Activated T-helper 2 cell treated with anti-CD3 and anti-CD28 coated beads, Interferon-gamma antibody, Interleukin-2, Interleukin-4, amounts not matched to agents 10 μg/mL and 5 μg/mL and 100 μg/mL, durations not matched to agents 14 hours and 24 hours and 36 hours (primary cell): Measurements from ENCODE around the gene FIZ1. TPM values are rescaled to one million over a fixed set of nuclear protein-coding genes. Genes with fewer than 3 reads are reported as not detected.
"Not testable (repeated sequence)": the region's sequence is repeated elsewhere in the genome, so short reads cannot be mapped to it uniquely, and the experiment has no call there.

Experiments used
- DNase-seq: peaks from one replicate; pipeline ENCODE4 v3.0.0; 2021; ENCODE audit warnings: low spot score
- H3K27ac Mint-ChIP-seq: one replicate; pipeline ENCODE4 v1.8.0; 2021; ENCODE audit warnings: mixed read lengths
- H3K27me3 Mint-ChIP-seq: one replicate; pipeline ENCODE4 v1.8.0; 2021; ENCODE audit warnings: low read depth, mixed read lengths
- H3K36me3 Mint-ChIP-seq: one replicate; pipeline ENCODE4 v1.8.0; 2021; ENCODE audit warnings: low read depth, mixed read lengths
- H3K4me1 Mint-ChIP-seq: one replicate; pipeline ENCODE4 v1.8.0; 2021; ENCODE audit warnings: low read depth, mixed read lengths
- H3K4me3 Mint-ChIP-seq: one replicate; pipeline ENCODE4 v1.8.0; 2021; ENCODE audit warnings: low read depth, mild to moderate bottlenecking, moderate library complexity, mixed read lengths
- H3K9me3 Mint-ChIP-seq: one replicate; pipeline ENCODE4 v1.8.0; 2021; ENCODE audit warnings: mixed read lengths
- intact Hi-C: fragments of 100-400 bp; cut with micrococcal nuclease; formaldehyde crosslinking; loops from one replicate; pipeline ENCODE4 v1.15.1; 2023
- total RNA-seq: library from RNA; stranded (reverse); gene quantifications from 2 replicates; pipeline ENCODE4 v1.2.3, GENCODE V29; 2022

FIZ1 gene
- total RNA-seq, 1 donor from 2014 or later, result 18.9 TPM

DNA sequence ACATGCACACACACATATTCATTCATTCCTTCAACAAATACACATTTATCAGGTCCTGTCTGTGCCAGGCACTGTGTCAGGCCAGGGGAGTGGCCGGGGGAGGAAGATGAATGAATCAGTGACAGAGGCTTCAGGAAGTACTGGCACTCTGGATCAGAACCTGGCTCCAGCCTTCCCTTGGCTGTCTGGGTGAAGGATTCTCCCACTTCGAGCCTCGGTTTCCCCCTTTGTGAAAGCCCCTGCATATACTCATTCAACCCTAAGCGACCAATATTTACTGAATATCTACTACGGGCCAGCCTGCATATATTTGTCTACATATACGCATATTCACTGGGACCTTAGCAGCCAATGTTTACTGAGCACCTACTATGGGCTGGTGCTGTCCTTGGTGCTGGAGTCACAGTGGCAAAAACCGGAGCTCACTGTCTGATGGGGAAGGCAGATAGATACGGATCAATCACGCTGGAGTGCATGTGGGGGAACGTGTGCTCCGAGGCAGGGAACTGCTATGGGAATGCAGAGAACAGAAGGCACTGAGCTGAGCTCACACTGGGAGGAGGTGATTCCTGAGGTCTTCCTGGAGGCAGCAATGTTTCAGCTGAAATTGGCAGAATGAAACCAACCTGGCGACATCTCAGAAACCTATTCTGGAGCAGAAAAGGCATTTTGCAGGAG lies 18.0 kb downstream of the FIZ1 start:
- DNase-seq, result no peak
- H3K27me3 Mint-ChIP-seq, result peaks cover 8% of the 10 kb centered on the region
- no peak overlapping the region for H3K27ac Mint-ChIP-seq
- H3K36me3 Mint-ChIP-seq, result peaks cover 16% of the 10 kb centered on the region
- peaks cover 22% of the 10 kb centered on the region for H3K4me1 Mint-ChIP-seq
- no peaks in the 10 kb centered on the region for H3K9me3 Mint-ChIP-seq
- peak overlapping the region; percentile 88 for H3K4me3 Mint-ChIP-seq
- intact Hi-C loops, result no loop called here

DNA sequence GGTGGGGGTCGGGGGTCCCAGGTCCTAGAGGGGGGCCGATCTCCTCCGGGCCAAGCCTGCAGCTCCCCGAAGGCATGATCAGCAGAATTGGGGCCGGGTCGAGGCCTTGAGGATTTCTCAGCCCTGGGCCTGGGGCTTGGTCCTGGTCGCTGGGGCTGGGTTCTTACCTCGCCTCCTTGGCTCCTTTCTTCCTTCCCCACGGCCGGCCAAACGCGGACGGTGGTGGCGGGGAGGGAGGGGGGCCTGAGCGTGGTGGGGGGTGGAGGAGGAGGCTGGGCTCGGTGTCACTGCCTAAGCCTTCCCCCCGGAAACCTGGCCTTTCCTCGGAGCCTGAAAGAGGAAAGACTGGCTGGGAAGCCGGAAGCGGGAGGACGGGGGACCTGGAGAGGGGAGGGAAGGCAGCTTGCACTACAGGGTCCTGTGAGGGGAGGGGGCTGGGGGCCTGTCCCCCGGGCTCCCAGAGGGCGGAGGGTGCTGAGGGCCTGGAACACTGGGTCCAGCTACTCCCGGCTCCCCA lies 18.6 kb downstream of the FIZ1 start, which contains the start of gene ZNF579:
Gene ZNF579 (minus strand): TSS at position 221 of the 517 bp plus-strand sequence. CDS start 1,209 bp downstream, outside the sequence.
- Mint-ChIP-seq H3K27ac (peak within 1 kb of the TSS; percentile 81), H3K4me1 (peaks cover 19% of the 10 kb centered on the region), H3K36me3 (peaks cover 16% of the 10 kb centered on the region), H3K27me3 (peaks cover 7% of the 10 kb centered on the region), H3K9me3 (no peaks in the 10 kb centered on the region), H3K4me3 (peak within 1 kb of the TSS; percentile 88)
- peak; percentile 68 for DNase-seq
- intact Hi-C loops, result loop anchor here (1.0 kb wide), 2 partner anchors 19 to 25 kb away; partner anchors contain the start of genes FIZ1 and ZNF865

DNA sequence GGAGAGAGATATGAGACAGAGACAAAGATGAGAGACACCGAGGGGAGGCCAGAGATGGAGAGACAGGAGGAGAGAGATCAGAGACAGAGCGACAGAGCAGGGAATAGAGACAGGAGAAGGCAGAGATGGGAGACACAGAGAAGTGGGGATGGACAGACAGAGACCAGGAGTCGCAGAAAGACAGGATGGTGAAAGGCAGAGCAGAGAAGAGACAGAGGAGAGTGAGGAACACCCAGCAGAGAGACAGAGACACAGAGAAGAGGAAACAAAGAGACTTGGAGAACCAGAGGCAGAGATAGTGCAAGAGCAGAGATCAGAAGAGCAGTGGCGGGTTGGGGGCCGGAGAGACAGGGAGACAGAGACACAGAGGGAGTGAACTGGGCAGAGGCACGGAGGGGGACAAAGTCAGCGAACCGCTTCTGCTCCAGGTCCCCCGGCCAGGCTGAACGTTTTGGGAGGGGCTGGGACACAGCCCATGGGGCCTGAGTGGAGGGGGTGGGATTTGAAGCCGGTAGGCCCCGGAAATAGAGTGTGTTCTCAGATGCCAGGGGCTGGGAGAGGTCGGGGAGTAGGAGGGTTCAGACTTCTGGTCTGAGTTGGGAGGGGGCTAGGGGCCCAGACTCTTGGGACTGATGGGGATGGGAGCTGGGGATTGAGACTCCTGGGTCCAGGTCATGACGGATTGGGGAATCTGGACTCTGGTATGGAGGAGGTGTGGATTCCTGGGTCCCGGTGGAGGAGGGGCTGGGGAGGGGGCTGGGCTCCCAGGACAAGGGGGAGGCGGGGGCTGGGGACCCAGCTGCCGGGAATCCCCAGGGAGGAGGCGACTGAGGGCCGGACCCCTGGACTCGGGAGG lies 19.3 kb downstream of the FIZ1 start:
- peaks cover 15% of the 10 kb centered on the region for H3K4me1 Mint-ChIP-seq
- intact Hi-C loops, result loop anchor here (1.0 kb wide), 2 partner anchors 19 to 25 kb away; partner anchors contain the start of genes FIZ1 and ZNF865
- no peaks in the 10 kb centered on the region for H3K9me3 Mint-ChIP-seq
- peak overlapping the region; percentile 81 for H3K27ac Mint-ChIP-seq
- DNase-seq, result no peak
- H3K27me3 Mint-ChIP-seq, result peaks cover under 1% of the 10 kb centered on the region
- H3K36me3 Mint-ChIP-seq, result peaks cover 16% of the 10 kb centered on the region
- peak overlapping the region; percentile 88 for H3K4me3 Mint-ChIP-seq

DNA sequence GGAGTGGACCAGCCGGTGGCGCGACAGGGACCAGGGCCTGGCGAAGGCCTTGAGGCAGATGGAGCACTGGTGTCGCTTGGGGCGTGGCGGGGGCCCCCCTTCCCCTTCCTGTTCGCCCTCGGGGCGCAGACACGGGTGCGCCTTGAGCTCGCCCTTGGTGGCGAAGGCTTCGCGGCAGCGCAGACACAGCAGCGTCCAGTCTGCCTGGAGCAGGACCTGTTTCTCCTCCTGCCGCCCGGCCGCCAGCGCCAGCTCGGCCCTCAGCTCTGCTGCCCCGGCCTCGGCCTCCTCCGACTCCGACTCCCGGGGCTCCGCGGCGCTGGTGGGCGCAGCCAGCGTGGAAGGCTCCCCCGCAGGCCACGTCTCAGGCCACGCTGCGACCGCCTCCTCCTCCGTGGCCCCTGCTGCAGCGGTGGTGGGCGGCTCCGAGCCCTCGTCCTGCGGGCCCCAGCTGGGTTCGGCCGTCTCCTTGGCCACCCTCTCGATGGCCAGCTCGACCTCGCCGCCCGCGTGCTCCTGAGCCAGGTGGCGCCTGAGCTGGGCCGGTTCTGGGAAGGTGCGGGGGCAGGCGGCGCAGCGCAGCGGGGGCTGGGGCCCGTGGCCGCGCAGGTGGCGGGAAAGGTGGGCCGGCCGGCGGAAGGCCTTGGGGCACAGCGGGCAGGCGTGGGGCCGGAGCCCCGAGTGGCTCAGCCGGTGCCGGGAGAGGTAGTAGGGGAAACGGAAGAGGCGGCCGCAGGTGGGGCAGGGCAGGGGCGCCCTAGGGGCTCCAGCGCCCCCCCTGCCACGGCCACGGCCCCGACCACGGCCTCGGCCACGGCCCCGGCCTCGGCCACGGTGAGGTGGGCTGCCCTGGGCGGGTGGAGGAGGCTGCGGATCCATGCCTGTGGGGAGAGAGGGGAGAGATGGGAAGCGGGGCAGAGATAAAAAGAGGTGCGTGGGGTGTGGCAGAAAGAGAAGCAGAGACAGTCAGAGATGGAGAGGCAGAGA lies 20.3 kb downstream of the FIZ1 start:
- Mint-ChIP-seq H3K27me3 (no peaks in the 10 kb centered on the region), H3K36me3 (peaks cover 16% of the 10 kb centered on the region), H3K4me1 (peaks cover 15% of the 10 kb centered on the region), H3K9me3 (no peaks in the 10 kb centered on the region), H3K27ac (peak overlapping the region; percentile 81), H3K4me3 (peak overlapping the region; percentile 88)
- intact Hi-C loops, result no loop called here
- no peak for DNase-seq

DNA sequence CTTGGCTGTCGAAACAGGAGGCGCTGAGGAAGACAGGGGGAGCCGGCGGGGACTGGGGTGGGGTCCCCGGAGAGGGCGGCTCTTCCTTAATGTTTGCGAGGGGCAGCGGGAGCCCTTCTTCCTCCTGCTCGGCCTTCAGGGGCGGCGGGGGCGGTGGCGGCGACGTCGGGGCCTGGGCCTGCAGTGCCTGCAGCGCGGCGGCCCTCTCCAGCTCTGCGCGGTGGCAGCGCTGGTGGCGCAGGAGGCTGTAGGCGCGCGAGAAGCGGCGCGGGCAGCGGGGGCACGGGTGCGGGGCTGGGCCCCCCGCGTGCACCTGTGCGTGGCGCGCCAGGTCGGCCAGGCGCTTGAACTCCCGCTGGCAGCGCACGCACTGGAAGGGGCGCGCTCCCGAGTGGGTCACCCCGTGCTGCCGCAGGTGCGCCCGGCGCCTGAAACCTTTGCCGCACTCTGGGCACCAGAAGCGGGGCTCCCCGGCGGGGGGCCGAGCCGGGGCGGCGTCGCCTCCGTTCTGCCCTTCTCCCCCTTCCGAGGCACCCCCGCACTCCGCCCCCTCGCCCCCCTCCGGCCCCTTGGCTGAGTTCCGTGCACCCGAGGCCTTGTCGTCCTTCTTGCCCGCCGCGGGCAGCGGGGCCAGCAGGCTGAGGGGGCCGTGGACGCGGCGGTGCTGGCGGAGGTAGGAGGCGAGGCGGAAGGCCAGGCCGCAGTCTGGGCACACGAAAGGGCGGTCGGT lies 21.1 kb downstream of the FIZ1 start:
- Mint-ChIP-seq H3K4me1 (peaks cover 15% of the 10 kb centered on the region), H3K4me3 (no peak overlapping the region), H3K9me3 (no peaks in the 10 kb centered on the region), H3K27me3 (no peaks in the 10 kb centered on the region), H3K36me3 (peaks cover 16% of the 10 kb centered on the region), H3K27ac (no peak overlapping the region)
- DNase-seq, result no peak
- intact Hi-C loops, result no loop called here

DNA sequence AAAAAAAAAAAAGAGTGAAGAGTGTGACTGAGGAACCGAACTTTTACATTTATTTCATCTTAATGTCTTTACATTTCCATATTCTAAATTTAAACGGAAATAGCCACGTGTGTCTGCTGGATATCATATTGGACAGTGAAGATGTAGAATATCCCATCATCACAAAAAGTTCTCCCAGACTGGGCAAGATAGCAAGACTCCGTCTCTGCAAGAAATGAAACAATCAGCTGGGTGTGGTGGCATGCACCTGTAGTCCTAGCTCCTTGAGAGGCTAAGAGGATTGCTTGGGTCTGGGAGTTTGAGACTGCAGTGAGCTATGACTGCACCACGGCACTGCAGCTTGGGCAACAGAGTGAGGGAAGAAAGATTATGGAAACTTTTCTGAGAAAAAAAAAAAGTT lies 22.6 kb downstream of the FIZ1 start:
- Mint-ChIP-seq H3K4me3 (peak overlapping the region; percentile 13), H3K9me3 (no peaks in the 10 kb centered on the region), H3K4me1 (peaks cover 12% of the 10 kb centered on the region), H3K36me3 (peaks cover 16% of the 10 kb centered on the region), H3K27me3 (no peaks in the 10 kb centered on the region), H3K27ac (no peak overlapping the region)
- no peak for DNase-seq
- intact Hi-C loops, result no loop called here

DNA sequence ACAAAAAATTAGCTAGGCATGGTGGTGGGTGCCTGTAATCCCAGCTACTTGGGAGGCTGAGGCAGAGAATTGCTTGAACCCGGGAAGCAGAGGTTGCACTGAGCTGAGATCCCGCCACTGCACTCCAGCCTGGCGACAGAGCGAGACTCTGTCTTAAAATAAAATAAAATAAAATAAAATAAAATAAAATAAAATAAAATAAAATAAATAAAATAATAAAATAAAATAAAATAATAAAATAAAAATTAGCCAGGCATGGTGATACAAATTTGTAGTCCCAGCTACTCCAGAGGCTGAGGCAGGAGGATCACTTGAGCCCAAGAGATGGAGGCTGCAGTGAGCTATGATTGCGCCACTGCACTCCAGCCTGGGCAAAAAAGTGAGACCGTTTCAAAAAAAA lies 25.4 kb downstream of the FIZ1 start:
- H3K27ac Mint-ChIP-seq, H3K4me3 Mint-ChIP-seq, DNase-seq, H3K27me3 Mint-ChIP-seq, intact Hi-C loops, H3K9me3 Mint-ChIP-seq, H3K4me1 Mint-ChIP-seq: not testable (repeated sequence)
- peaks cover 11% of the 10 kb centered on the region for H3K36me3 Mint-ChIP-seq

DNA sequence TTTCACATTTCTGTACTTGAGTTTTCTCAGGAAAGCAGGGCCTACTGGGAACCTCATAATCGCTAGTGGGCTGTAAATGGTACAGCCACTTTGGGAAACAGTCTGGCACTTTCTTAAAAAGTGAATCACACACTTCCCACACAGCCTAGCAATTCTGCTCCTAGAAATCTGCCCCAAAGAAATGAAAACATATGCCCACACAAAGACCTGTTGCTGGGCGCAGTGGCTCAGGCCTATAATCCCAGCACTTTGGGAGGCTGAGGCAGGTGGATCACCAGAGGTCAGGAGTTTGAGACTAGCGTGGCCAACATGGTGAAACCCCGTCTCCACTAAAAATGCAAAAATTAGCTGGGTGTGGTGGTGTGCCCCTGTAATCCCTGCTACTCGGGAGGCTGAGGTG lies 29.8 kb downstream of the FIZ1 start:
- H3K36me3 Mint-ChIP-seq, H3K27ac Mint-ChIP-seq, H3K4me1 Mint-ChIP-seq, intact Hi-C loops, H3K9me3 Mint-ChIP-seq, H3K4me3 Mint-ChIP-seq, H3K27me3 Mint-ChIP-seq, DNase-seq: not testable (repeated sequence)

DNA sequence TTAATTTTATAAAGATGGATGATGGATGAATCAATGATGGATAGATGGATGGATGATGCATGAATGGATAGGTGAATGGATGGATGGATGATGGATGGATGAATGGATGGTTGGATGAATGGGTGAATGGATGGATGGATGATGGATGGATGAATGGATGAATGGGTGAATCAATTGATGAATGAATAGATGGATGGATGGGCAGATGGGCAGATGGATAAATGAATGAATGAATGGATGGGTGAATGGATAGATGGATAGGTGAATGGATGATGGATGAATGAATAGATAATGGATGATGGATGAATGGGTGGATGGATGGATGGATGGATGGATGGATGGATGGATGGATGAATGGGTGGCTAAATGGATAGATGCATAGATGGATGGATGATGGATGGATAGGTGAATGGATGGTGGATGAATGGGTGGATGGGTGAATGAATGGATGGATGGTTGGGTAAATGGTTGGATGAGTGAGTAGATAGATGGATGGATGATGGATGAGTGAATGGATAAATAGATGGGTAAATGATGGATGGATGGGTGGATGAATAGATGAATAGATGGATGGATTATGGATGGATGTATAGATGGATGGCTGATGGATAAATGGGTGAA lies 31.5 kb downstream of the FIZ1 start:
- no peaks in the 10 kb centered on the region for H3K4me1 Mint-ChIP-seq
- intact Hi-C loops, result no loop called here
- no peak overlapping the region for H3K4me3 Mint-ChIP-seq
- no peak for DNase-seq
- no peaks in the 10 kb centered on the region for H3K27me3 Mint-ChIP-seq
- H3K9me3 Mint-ChIP-seq, result no peaks in the 10 kb centered on the region
- H3K27ac Mint-ChIP-seq, result no peak overlapping the region
- no peaks in the 10 kb centered on the region for H3K36me3 Mint-ChIP-seq

DNA sequence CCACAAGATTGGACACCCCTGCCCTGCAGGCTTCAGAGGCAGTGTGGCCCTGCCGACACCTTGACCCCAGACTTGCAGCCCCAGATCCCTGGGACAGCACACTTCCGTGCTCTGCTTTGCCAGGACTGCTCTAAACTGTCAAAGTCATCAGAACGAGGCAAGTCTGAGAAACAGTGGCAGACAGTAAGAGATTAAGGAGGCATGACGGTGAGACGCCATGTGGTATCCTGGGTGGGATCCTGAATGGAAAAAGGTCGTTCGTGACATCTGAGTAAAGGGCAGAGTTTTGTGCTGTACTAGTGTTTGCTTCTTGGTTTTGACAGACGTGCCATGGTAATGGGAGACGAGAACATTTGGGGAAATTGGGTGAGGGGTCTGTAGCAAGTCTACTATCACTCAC lies 32.5 kb downstream of the FIZ1 start:
- no peaks in the 10 kb centered on the region for H3K9me3 Mint-ChIP-seq
- no peaks in the 10 kb centered on the region for H3K4me1 Mint-ChIP-seq
- H3K27me3 Mint-ChIP-seq, result no peaks in the 10 kb centered on the region
- H3K27ac Mint-ChIP-seq, result no peak overlapping the region
- no peak overlapping the region for H3K4me3 Mint-ChIP-seq
- no peaks in the 10 kb centered on the region for H3K36me3 Mint-ChIP-seq
- no peak for DNase-seq
- intact Hi-C loops, result no loop called here

DNA sequence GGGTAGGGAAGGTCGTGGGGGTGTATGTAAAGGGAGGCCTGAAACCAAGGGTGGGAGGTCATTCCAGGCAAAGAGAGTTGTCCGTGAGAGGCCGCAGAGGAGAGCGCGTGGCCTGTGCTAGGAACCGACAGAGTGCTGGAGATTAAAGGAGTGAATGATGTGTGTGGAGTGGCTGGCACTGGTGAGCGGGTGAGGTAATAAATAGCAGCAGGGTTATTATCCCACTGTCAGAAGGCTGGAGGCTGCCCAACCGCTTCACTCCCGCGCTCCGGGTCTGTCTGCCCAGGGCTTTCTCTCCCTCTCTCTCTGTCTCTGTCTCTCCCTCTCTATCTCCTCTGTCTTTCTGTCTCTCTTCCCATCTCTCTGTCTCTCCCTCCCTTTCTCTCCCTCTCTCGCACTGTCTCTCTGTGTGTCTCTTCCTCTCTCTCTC lies 36.0 kb downstream of the FIZ1 start:
- no peak for DNase-seq
- Mint-ChIP-seq H3K36me3 (no peaks in the 10 kb centered on the region), H3K4me3 (no peak overlapping the region), H3K4me1 (no peaks in the 10 kb centered on the region), H3K27me3 (no peaks in the 10 kb centered on the region), H3K27ac (no peak overlapping the region), H3K9me3 (no peaks in the 10 kb centered on the region)
- intact Hi-C loops, result no loop called here
